ENCODE measurements around the gene ADAMTS2. TPM values are rescaled to one million over a fixed set of nuclear protein-coding genes. Genes with fewer than 3 reads are reported as not detected.

ADAMTS2 gene
- total RNA-seq, 1 experiment from 2014 or later: 3.9 TPM

DNA sequence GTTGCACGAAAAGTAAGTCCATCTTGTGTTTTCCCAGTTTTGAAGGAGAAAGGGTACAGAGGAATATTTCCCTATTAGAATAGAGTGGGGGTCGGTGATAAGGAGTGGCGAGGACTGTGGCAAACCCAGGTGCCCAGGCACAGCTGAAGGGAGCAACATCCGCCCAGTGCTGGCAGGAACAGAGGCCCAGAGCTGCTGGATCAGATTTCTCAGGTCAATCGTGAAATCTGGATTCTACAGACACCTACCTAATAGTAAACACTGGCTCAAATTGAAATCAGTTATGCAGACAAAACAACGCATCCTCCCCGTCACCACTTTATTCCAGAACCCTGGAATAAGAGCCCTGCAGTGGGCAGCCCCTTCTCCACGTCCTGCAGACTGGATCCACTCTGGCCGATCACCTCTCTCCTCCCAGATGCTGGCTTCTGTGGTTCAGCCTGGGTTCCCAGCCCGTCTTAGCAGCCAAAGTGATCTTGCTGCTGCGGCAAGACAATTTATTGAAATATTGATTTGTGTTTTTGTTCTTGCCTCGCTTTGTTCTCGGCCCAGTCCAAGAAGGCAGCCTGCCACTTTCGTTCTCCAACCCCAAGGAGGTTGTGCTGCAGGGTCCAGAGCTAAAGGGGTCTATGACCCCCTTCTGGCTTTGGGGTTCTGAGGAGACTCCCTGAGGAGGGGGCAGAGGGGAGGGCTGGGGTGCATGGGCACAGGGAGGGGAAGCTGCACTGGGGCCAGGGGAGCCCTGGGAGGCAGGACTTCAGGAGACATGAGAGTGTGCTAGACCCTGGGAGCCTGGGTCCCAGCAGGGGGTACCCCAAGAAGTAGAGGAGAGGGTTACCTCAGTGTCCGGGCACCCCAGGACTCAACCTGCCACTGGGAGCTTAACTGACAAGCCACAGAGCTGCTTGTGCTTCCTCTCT is 181.8 kb downstream of the ADAMTS2 start:
- TF ChIP-seq POLR2AphosphoS5 (IDR thresholded peaks at IDR 0.05; ENCODE audit: low read depth, low read length) (no peak), ZFX (IDR thresholded peaks at IDR 0.05) (no peak), EZH2 (IDR thresholded peaks at IDR 0.05) (no peak), POLR2A (IDR thresholded peaks at IDR 0.05; ENCODE audit: borderline replicate concordance, extremely low read depth, insufficient read depth, insufficient read length) (no peak), CBX3 (IDR thresholded peaks at IDR 0.05; ENCODE audit: low read depth) (no peak), EZH2phosphoT487 (IDR thresholded peaks at IDR 0.05; ENCODE audit: borderline replicate concordance) (no peak), YY1 (IDR thresholded peaks at IDR 0.05; ENCODE audit: extremely low read depth, insufficient replicate concordance, low read depth, low read length) (no peak), ELF1 (IDR thresholded peaks at IDR 0.05; ENCODE audit: borderline replicate concordance, low read depth) (no peak), SIN3A (IDR thresholded peaks at IDR 0.05; ENCODE audit: low read depth) (no peak), JUND (IDR thresholded peaks at IDR 0.05) (no peak), ZNF274 (IDR thresholded peaks at IDR 0.05; ENCODE audit: low read depth, low read length) (no peak), SP1 (IDR thresholded peaks at IDR 0.05; ENCODE audit: low read depth) (no peak), CTCF (IDR thresholded peaks at IDR 0.05 in 2 of 3, conservative IDR thresholded peaks at IDR 0.05 in 1 of 3; ENCODE audit: borderline replicate concordance in 1 of 3, insufficient read depth in 1 of 3, low read depth in 2 of 3, low read length in 2 of 3) (no peak), FOSL1 (IDR thresholded peaks at IDR 0.05; ENCODE audit: low read depth) (no peak), CEBPB (IDR thresholded peaks at IDR 0.05; ENCODE audit: low read depth) (no peak)
- TF ChIP-seq, protein P1, sequence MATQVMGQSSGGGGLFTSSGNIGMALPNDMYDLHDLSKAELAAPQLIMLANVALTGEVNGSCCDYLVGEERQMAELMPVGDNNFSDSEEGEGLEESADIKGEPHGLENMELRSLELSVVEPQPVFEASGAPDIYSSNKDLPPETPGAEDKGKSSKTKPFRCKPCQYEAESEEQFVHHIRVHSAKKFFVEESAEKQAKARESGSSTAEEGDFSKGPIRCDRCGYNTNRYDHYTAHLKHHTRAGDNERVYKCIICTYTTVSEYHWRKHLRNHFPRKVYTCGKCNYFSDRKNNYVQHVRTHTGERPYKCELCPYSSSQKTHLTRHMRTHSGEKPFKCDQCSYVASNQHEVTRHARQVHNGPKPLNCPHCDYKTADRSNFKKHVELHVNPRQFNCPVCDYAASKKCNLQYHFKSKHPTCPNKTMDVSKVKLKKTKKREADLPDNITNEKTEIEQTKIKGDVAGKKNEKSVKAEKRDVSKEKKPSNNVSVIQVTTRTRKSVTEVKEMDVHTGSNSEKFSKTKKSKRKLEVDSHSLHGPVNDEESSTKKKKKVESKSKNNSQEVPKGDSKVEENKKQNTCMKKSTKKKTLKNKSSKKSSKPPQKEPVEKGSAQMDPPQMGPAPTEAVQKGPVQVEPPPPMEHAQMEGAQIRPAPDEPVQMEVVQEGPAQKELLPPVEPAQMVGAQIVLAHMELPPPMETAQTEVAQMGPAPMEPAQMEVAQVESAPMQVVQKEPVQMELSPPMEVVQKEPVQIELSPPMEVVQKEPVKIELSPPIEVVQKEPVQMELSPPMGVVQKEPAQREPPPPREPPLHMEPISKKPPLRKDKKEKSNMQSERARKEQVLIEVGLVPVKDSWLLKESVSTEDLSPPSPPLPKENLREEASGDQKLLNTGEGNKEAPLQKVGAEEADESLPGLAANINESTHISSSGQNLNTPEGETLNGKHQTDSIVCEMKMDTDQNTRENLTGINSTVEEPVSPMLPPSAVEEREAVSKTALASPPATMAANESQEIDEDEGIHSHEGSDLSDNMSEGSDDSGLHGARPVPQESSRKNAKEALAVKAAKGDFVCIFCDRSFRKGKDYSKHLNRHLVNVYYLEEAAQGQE (IDR thresholded peaks at IDR 0.05; ENCODE audit: low read depth): no peak
- TF ChIP-seq, protein P2, sequence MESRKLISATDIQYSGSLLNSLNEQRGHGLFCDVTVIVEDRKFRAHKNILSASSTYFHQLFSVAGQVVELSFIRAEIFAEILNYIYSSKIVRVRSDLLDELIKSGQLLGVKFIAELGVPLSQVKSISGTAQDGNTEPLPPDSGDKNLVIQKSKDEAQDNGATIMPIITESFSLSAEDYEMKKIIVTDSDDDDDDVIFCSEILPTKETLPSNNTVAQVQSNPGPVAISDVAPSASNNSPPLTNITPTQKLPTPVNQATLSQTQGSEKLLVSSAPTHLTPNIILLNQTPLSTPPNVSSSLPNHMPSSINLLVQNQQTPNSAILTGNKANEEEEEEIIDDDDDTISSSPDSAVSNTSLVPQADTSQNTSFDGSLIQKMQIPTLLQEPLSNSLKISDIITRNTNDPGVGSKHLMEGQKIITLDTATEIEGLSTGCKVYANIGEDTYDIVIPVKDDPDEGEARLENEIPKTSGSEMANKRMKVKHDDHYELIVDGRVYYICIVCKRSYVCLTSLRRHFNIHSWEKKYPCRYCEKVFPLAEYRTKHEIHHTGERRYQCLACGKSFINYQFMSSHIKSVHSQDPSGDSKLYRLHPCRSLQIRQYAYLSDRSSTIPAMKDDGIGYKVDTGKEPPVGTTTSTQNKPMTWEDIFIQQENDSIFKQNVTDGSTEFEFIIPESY (IDR thresholded peaks at IDR 0.05; ENCODE audit: extremely low read depth, insufficient replicate concordance, low read length): no peak
- TF ChIP-seq, protein P3, sequence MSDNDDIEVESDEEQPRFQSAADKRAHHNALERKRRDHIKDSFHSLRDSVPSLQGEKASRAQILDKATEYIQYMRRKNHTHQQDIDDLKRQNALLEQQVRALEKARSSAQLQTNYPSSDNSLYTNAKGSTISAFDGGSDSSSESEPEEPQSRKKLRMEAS (IDR thresholded peaks at IDR 0.05): no peak
- TF ChIP-seq, protein P4, sequence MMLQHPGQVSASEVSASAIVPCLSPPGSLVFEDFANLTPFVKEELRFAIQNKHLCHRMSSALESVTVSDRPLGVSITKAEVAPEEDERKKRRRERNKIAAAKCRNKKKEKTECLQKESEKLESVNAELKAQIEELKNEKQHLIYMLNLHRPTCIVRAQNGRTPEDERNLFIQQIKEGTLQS (IDR thresholded peaks at IDR 0.05): no peak
- no TSS peak for BruUV-seq (replicated peaks)
- POLR2A ChIA-PET: no interaction called here
- Histone ChIP-seq H3K9me2 (ENCODE audit: insufficient read depth) (no peaks in the 10 kb centered on the region), H3K79me2 (ENCODE audit: insufficient read depth, low read length) (no peaks in the 10 kb centered on the region), H3K4me1 (ENCODE audit: control insufficient read depth in 1 of 2, insufficient read depth in 2 of 2, low read length in 2 of 2) (peaks cover 0 to 3% of the 10 kb centered on the region in 2 experiments; a peak in 1 of 4 replicates), H2AFZ (ENCODE audit: low read depth, low read length, poor library complexity, severe bottlenecking) (no peak overlapping the region), H3K27me3 (ENCODE audit: insufficient read depth, low read length) (no peaks in the 10 kb centered on the region), H3K9ac (ENCODE audit: low read length) (no peak overlapping the region), H3K4me2 (ENCODE audit: low read length) (no peak overlapping the region), H3K36me3 (ENCODE audit: control insufficient read depth in 1 of 2, insufficient read depth in 2 of 2, low read length in 2 of 2) (no peaks in the 10 kb centered on the region), H3K9me3 (ENCODE audit: control insufficient read depth in 1 of 2, insufficient read depth in 1 of 2, low read depth in 1 of 2, low read length in 2 of 2) (no peaks in the 10 kb centered on the region; a peak in 1 of 4 replicates), H4K20me1 (ENCODE audit: insufficient read depth) (no peaks in the 10 kb centered on the region), H3K4me3 (replicated peaks in 1 of 2; ENCODE audit: low read depth in 1 of 2, low read length in 2 of 2) (no peak overlapping the region), H3K27ac (ENCODE audit: low read depth, low read length) (no peak overlapping the region)
- no peak for DNase-seq (ENCODE audit: low read depth, low spot score)
- intact Hi-C loops (cut with micrococcal nuclease): no loop called here
- CTCF ChIA-PET: no interaction called here
- RAD21 ChIA-PET (ENCODE audit: low non-redundant PET in 1 of 2, low total read pairs in 2 of 2, uncharacterized antibody in 2 of 2, unreplicated experiment in 2 of 2): no interaction called here
- no peak for ATAC-seq

Measured in HCT116 (cell line).